NCI-H526 (cell line): ENCODE data around the gene HCFC1.

Experiments
- DNase-seq, 2 experiments: peaks; one replicate each; lab custom pipeline; 2025; lab: John Stamatoyannopoulos, UW

The HCFC1 gene

GRCh38 chrX:153938226-153938786 lies 33.3 kb downstream of the HCFC1 start:
- no peak for DNase-seq

GRCh38 chrX:153937056-153937455 lies 34.6 kb downstream of the HCFC1 start:
- DNase-seq, result no peak

- no peak for DNase-seq
These were observed 36.2 kb downstream of the HCFC1 start for GRCh38 chrX:153935326-153935851.

GRCh38 chrX:153934762-153935325 lies 36.8 kb downstream of the HCFC1 start, which contains the start of gene NAA10:
Gene NAA10 (minus strand): TSS chrX:153935037. CDS start chrX:153934904, 133 bp downstream.
- DNase-seq, result peak in 1 of 2 experiments; percentile 91

GRCh38 chrX:153934148-153934761 lies 37.4 kb downstream of the HCFC1 start:
- DNase-seq, result no peak

GRCh38 chrX:153933748-153934147 lies 37.9 kb downstream of the HCFC1 start:
- no peak for DNase-seq

GRCh38 chrX:153932220-153932915 lies 39.2 kb downstream of the HCFC1 start:
- no peak for DNase-seq

GRCh38 chrX:153931748-153932147 lies 39.9 kb downstream of the HCFC1 start:
- DNase-seq, result no peak

GRCh38 chrX:153931151-153931550 lies 40.5 kb downstream of the HCFC1 start:
- DNase-seq, result no peak

GRCh38 chrX:153930011-153930910 lies 41.4 kb downstream of the HCFC1 start:
- no peak for DNase-seq

- no peak for DNase-seq
These were observed 42.0 kb downstream of the HCFC1 start for GRCh38 chrX:153929576-153929975.

- no peak for DNase-seq
These were observed 42.8 kb downstream of the HCFC1 start for GRCh38 chrX:153928846-153929245.

GRCh38 chrX:153927922-153928760 lies 43.5 kb downstream of the HCFC1 start:
- peak; percentile 97 to 98 for DNase-seq

GRCh38 chrX:153927672-153927921 lies 44.0 kb downstream of the HCFC1 start:
- DNase-seq, result no peak

- peak; percentile 50 to 79 for DNase-seq
These were observed 44.6 kb downstream of the HCFC1 start for GRCh38 chrX:153926858-153927671.

GRCh38 chrX:153926552-153926857 lies 45.1 kb downstream of the HCFC1 start:
- peak in 1 of 2 experiments; percentile 51 for DNase-seq

GRCh38 chrX:153925739-153926551 lies 45.7 kb downstream of the HCFC1 start, which contains the start of gene ARHGAP4:
Gene ARHGAP4 (minus strand): TSS chrX:153926264. CDS start chrX:153926202, 62 bp downstream.
- DNase-seq, result peak in 1 of 2 experiments; percentile 48

- DNase-seq, result peak; percentile 92 to 93
These were observed 46.3 kb downstream of the HCFC1 start for GRCh38 chrX:153925387-153925738.

- DNase-seq, result peak; percentile 68 to 86
These were observed 47.3 kb downstream of the HCFC1 start for GRCh38 chrX:153924149-153924861.
